HG03521 (cell line): Measurements from ENCODE around the gene PPM1F.

Source experiments
- ATAC-seq: cut with Tn5 transposase; IDR thresholded peaks from one replicate; pipeline ENCODE4 v1.9.1; 2021; ENCODE audit warnings: mild to moderate bottlenecking, moderate library complexity; ENCODE audit not compliant: unreplicated experiment

The PPM1F gene, protein sequence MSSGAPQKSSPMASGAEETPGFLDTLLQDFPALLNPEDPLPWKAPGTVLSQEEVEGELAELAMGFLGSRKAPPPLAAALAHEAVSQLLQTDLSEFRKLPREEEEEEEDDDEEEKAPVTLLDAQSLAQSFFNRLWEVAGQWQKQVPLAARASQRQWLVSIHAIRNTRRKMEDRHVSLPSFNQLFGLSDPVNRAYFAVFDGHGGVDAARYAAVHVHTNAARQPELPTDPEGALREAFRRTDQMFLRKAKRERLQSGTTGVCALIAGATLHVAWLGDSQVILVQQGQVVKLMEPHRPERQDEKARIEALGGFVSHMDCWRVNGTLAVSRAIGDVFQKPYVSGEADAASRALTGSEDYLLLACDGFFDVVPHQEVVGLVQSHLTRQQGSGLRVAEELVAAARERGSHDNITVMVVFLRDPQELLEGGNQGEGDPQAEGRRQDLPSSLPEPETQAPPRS

DNA sequence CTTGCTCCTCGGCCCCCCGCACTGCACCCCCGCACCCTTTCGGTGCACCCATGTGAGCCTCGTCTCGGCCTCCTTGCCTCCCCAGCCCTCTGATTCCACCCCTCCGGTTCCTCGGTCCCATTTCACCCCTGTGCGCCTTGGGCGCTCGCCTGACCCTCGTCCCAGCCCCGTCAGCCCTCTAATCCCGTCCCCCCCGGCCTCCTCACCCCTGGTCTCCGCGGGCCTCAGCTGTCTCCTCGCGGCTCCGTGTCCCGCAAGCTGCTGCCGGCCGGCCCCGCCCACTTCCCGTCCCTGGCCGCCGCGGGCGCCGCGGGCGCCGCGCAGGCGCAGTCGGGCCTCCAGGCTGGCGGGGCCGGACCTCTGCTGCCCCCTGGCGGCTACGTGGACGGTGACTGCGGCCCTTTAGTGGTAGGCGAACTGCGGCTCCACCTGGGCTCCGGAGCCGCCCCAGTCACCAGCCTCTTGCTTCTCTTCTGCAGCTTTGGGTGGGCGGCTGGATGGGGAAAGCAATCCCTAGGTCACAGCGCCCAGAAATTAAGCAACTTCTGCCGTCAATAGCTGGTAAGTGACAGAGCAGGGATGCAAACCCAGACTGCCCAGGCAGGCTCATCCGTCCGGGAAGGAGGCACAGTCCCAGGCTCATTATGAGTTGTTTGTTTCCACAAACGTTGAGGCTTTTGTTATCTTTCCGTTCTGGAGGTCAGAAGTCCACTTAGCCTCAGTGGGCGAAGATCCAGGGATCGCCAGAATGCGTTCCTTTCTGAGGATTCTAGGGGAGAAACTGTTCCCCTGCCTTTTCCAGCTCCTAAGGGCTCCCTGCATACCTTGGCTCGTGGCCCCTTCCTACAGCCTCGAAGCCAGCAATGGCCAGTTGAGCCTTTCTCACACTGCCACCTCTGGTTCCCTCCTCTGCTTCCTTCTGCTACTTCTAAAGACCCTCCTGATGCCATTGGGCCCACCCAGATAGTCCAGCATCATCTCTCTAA lies at the start of gene PPM1F:
Gene PPM1F, minus strand, starts transcription at position 263 of the 986 bp plus-strand sequence. CDS start 6,800 bp downstream, outside the sequence.
- peak; percentile 64 for ATAC-seq

GRCh38 chr22:22001664-22002525 lies 49.2 kb upstream of the PPM1F start:
- no peak for ATAC-seq

DNA sequence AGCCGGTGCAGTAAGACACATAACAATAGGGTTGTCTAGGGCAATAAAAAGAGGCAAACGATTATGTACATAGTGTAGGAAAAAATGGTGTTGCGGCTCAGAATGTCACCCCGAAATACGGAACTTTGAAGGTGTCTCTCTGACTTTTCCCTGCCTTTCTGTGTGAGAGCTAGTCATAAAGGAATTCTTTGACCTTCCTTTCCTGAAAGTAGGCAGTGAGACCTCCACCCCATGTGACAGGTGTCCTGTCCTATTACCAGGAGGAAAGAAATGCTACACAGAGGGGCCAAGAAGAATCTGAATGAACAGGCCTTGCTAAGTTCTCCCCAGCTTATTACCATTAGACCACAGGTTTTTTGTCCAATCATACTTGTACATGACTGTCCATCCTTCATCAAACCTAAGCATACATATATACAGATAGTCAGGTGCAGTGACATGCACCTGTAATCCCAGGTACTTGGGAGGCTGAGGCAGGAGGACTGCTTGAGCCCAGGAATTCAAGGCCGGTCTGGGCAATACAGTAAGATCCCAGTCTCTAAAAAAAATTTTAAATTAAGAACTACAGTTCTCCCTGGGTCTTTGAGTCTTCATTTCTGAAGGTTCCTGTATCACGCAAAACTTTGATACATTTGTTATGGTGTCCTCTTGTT lies 46.1 kb upstream of the PPM1F start:
- no peak for ATAC-seq

DNA sequence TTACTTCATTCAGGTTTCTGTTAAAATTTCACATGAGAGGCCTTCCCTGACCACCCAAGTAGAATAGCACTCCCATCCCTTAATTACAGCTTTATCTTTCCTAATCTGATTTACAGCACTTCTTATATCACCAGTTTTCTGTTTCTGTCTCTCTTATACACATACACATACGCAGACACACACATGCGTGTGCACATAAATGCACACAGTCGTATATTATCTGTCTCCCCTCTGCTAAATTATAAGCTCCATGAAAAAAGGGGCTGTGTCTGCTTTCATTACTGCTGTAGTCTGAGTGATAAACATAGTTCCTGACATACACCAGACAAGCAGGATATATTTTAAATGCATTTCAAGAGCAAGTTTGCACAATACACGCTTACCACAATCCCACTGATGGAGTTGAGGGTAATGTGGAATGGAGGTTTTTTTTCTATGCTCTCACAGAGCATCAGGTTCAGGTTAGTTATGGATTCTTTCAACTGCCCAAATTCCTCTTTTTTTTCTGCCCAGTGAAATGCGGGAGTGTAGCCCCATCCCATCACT lies 43.6 kb upstream of the PPM1F start:
- ATAC-seq = no peak

DNA sequence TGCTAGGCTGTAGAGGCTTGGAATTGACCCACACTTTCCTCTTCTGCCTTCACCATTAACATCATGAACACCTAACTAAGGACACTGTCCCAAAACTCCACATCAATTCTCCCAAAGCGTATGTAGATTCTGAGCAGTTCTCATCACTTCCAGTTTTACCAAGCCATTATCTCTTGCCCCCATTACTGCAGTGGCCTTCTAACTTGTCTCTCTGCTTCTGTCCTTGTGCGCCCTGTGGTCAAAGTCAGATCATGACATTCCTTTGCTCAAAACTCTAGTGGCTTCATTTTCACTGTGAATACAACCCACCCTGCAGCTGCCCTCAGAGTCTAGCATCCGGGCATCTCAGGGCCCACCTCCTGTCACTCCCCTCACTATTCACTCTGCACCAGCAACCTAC lies 43.0 kb upstream of the PPM1F start:
- ATAC-seq = no peak

DNA sequence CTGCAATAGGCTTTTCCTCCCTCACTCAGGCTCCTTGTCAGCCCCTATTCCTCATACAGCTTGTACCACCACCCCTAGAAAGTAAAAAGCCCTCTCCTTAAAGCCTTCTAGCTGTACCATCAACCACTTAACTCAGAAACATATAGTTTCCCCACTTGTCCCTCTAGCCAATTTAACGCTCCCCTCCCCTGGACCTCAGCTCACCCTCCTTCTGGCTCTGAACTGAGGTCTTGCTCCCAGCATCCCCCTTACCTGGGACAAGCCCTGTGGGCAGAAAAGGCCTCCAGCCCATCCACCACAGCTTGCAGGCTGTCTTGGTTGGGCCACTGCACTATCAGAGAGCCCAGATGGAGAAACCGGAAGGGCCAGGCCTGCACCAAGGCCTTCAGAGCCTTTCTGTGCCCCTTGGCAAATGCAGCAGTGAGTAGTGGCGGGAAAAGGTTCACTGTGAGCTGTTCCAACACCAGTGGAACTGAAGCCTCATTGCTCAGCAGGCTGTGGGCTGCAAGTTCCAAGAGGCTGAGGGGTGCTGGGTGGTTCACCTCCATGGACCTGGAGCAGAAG lies 42.3 kb upstream of the PPM1F start:
- no peak for ATAC-seq

GRCh38 chr22:21992593-21993237 lies 40.1 kb upstream of the PPM1F start:
- ATAC-seq = no peak

DNA sequence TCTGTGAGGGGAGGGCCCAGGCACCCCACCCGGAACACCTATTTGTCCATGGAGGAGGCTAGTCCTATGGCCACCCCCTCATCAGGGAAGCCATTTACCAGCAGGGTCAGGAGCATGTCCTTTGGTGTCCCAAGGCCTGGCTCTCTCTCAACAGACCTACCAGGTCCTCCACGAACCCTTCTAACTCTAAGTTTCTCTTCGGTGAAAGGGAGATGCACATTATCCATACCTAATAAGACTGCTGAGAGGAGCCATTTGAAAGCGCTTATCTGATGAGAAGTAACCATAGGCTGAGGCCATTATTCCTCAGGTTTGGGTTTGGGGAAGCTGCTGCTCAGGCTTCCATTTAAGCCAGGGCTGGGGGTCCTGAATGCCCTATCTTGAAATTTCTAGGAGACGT lies 39.1 kb upstream of the PPM1F start:
- ATAC-seq = no peak

GRCh38 chr22:21991304-21991596 lies 38.6 kb upstream of the PPM1F start:
- no peak for ATAC-seq

GRCh38 chr22:21990445-21991303 lies 38.0 kb upstream of the PPM1F start:
- no peak for ATAC-seq

- no peak for ATAC-seq
Measured at GRCh38 chr22:21989049-21989448, 36.4 kb upstream of the PPM1F start.

DNA sequence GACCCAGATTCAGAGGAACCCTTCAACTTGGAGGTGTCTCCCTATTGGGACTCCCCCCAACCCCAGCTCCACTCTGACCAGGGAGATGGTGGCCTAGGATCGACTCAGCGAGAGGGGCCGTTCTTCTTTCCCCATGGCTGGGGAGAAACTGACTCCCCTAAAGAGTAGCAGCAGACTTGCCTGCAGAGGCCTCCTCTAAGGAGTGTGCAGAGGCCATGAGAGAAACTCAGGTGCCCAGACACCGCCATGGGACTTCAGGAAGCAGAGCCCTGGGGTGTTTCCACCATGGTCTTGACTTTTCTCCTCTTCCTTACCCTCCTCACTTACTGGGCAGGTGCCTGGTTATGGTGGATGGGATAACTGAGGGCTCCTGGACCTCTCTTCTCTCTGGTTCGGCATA lies 32.6 kb upstream of the PPM1F start:
- no peak for ATAC-seq

- ATAC-seq = no peak
Measured at GRCh38 chr22:21984793-21985192, 32.1 kb upstream of the PPM1F start.

GRCh38 chr22:21982338-21982965 lies 29.8 kb upstream of the PPM1F start, which contains the start of gene TOP3B:
Gene TOP3B (minus strand): TSS chr22:21982787. CDS start chr22:21975709, 7,078 bp downstream.
- peak; percentile 80 for ATAC-seq

DNA sequence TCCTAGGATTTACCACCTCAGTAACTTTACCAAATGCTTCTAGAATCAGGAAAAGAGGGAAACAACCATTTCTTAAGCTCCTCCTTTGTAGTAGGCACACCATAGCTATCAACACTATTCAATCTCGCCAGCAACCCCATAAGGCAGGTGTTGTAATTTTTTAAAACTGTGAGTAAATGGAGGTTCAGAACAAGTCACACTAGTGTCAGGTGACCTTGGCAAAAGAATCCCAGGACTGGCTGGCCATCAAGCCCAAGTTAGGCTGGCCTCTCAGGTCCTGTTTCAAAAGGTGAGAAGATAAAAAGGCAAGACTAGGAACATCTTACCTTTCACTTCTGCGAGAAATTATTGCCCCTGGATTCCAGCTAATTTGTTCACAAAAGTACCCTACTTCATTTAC lies 29.2 kb upstream of the PPM1F start:
- ATAC-seq = no peak

GRCh38 chr22:21980547-21980946 lies 27.9 kb upstream of the PPM1F start:
- ATAC-seq = no peak

- no peak for ATAC-seq
Measured at GRCh38 chr22:21978564-21979386, 26.1 kb upstream of the PPM1F start.
